Renal cortical epithelial cell (primary cell): ENCODE data around the gene BRWD1. TPM values are rescaled to one million over a fixed set of nuclear protein-coding genes. Genes with fewer than 3 reads are reported as not detected.
A peak's percentile ranks its signal among the peaks of the same experiment; 100 is the strongest.

ENCODE experiments used
- DNase-seq: peaks from one replicate; pipeline ENCODE4 v3.0.0-alpha.2; 2011; ENCODE audit warnings: low read depth
- total RNA-seq: library from RNA; depleted of rRNA; stranded (reverse); fragments of >200 nt; gene quantifications from 2 replicates; pipeline ENCODE4 v1.2.3, GENCODE V29; 2014

Gene BRWD1
- 40.5 and 81.4 TPM in 2 replicates for total RNA-seq

GRCh38 chr21:39313571-39314142 is at the start of gene BRWD1:
Gene BRWD1, minus strand, starts transcription at chr21:39313632. Its CDS starts 141 bp downstream, at chr21:39313491.
- peak; percentile 26 for DNase-seq

- DNase-seq, result no peak
These were observed 49.3 kb upstream of the BRWD1 start for GRCh38 chr21:39362733-39363132.

- DNase-seq, result no peak
These were observed 46.0 kb upstream of the BRWD1 start for GRCh38 chr21:39359382-39359781.

DNA sequence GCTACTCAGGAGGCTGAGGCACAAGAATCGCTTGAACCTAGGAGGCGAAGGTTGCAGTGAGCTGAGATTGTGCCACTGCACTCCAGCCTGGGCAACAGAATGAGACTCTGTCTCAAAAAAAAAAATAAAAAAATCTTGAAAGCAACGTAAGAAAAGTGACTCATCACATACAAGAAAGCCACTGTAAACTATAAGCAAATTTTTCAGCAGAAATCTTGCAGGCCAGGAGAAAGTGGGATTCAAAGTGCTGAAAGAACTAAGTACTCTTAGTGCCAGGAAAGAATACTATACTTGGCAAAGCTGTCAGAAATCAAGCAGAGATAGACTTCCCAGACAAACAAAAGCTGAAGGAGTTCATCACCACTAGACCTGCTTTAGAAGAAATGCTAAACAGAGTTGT is 39.9 kb upstream of the BRWD1 start:
- no peak for DNase-seq

DNA sequence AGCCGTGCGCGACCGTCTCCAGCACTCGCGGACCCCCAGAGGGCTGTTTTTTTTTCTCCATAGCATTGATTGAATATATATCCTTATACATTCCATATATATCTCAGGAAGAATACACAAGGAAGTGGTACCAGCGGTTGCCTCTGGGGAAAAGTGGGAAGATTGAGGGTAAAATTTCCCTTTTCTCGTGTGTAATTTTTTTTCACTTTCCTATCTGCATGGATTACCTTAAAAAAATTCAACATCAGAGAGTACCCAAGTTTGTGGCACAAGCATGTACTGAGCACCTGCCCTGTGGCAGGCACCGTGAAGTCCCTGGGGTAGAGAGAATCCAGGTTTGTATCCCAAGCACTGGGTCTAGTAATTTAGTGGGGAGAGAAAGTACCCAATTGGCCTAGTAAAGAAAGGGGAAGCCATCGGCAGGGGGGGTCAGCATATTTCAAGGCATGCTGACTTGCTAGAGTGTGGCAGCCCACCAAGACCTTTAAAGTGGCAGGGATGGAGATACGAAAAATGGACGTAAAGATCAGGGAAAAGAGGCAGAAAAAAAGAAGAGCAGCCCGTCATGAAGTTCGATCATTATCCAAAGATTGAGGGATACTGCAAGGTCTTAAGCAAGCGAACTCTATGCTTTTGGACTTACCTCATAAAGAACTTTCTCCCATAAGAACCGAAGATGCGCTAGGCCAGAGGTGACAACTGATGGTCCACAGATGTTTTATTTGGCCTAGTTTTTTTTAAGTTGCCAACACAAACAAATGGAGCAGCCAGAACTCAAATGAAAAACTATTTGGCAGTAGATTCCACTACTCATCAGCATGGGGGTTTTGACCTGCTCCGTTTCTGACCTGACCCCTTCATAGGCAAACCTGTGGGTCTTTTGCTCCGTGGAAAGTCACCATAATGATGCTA is 36.9 kb upstream of the BRWD1 start:
- DNase-seq, result no peak

- peak; percentile 89 for DNase-seq
These were observed 36.0 kb upstream of the BRWD1 start for GRCh38 chr21:39349211-39350093.

DNA sequence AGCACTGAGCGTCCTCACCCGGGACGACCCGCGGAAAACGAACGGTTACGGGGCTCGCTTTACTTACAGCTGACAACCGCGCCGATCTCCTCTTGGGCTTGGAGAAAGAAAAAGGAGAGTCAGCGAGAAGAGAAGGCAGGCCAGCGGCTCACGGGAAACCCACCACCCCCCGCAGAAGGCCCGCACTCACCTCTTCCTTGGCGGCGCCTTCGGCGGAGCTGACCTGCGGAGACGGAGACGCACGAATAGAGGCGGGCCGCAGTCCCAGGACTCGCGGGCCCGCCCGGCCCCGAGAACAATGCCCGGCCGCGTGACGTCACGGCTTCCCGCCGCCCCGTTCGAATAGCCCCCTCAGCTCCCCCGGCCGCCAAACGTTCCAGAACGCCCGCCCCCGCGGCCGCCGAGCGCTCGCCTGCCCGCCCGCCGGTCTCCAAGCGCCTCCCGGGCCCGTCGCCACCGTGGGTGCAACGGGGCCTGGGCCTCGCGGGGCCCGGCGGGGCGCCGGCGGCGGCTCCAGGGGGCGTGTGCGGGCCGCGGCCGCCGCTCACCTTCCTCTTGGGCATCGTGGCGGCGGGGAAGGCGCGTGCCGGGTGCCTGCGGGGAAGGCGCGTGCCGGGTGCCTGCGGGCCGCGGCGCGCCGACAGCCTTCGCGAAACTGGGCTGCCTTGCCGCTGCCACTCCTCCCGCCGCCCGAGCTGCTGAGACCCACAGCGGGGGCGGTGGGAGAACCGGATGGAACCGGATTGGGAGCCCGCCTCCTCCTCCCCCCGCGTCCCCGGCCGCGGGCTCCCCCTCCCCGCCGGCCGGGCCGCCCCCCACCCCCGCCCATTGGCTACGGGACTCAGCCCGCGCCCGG is 35.2 kb upstream of the BRWD1 start, which contains the start of gene HMGN1:
HMGN1 (minus strand) TSS at position 734 of the 856 bp plus-strand sequence; CDS start at position 563, 171 bp downstream.
- DNase-seq, result peak; percentile 47

GRCh38 chr21:39348040-39348354 is 34.6 kb upstream of the BRWD1 start:
- no peak for DNase-seq

DNA sequence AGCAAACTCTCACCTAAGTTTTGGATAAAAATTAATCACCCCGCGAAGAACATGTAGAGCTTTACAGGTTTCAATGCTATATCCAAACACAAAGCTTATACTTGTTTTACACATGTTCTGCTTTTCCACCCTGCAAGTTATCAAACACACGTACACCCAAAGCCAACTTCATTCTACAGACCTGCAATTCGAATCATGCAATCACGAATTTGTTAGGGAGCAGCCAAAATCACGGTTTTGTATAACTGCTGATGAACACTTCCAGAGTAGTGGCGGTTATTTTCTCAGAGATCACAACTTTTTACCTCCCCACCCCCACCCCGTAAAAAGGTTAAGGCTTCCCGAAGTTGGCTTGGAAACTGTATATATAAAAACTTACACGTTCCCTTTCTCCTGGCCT is 34.1 kb upstream of the BRWD1 start:
- no peak for DNase-seq

GRCh38 chr21:39346671-39347331 is 33.4 kb upstream of the BRWD1 start:
- no peak for DNase-seq

GRCh38 chr21:39346206-39346605 is 32.8 kb upstream of the BRWD1 start:
- DNase-seq, result no peak

GRCh38 chr21:39345440-39345839 is 32.0 kb upstream of the BRWD1 start:
- peak; percentile 34 for DNase-seq

GRCh38 chr21:39344848-39345247 is 31.4 kb upstream of the BRWD1 start:
- no peak for DNase-seq

- no peak for DNase-seq
These were observed 28.0 kb upstream of the BRWD1 start for GRCh38 chr21:39341249-39341923.

- DNase-seq, result no peak
These were observed 27.3 kb upstream of the BRWD1 start for GRCh38 chr21:39340687-39341086.

GRCh38 chr21:39339231-39339630 is 25.8 kb upstream of the BRWD1 start:
- no peak for DNase-seq

DNA sequence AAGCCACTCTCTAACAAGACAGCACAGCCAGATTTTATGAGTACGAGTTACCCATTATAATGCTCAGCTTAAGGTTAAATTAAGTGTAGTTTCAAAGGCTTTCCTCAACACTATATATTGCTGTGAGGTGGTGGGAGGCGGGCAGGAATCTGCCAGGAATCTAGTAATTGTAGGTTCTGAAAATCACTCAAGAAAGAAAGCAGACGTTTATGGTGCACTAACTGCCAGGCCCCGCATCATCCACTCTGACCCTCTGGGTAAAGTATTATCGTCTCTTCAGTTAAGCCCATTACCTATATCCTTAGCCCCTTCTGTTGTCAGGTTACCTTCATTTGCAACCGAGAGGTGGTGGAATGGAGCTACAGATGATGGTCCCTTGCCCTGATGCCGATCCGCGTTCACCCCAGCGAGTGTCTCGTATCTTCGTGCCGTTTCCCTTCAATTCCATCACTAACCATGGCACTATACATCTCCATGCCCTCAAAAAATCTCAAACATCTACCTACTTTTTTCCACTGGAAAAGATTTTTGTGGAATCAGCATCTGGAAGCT is 23.1 kb upstream of the BRWD1 start:
- no peak for DNase-seq

DNA sequence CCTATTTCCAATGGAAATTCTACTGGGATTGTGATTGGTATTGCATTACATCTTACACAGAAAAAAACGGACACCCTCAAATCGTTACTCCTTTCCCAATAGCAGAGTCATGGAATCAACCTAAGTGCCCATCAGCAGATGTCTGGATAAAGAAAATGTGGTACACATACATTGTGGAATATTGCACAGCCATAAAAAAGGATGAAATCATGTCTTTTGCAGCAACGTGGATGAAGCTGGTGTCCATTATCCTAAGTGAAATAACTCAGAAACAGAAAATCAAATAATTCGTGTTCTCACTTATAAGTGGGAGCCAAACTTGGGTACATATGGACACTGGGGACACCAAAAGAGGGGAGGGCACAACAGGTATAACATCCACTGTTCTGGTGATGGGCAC is 21.2 kb upstream of the BRWD1 start:
- no peak for DNase-seq

DNA sequence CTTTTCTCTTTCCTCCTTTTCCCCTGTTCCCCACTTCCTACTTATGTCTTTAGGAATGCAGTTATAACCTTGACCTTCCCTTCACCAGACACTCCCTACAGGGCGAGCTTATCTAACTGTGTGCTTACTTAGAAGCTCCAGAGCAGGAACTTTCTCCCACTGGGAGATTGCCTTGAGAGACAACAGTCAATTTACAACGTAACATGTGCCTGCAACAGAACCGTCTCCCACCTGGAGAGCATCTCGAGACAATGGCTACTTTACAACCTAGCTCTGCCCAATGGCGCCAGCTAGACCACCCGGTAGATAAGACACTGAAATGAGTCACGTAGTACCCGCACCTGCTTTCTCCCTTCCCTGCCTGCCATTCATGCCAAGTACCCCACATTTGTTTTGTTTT is 18.7 kb upstream of the BRWD1 start:
- DNase-seq, result no peak

GRCh38 chr21:39330001-39330400 is 16.6 kb upstream of the BRWD1 start:
- no peak for DNase-seq
